Measurements from ENCODE around the gene OPRD1.
"Not testable (repeated sequence)": the region's sequence is repeated elsewhere in the genome, so short reads cannot be mapped to it uniquely, and the experiment has no call there.

OPRD1 gene

GRCh38 chr1:28801461-28801860 is 10.5 kb upstream of the OPRD1 start:
- no peak for DNase-seq (ENCODE audit: low read depth in 2 of 2)

GRCh38 chr1:28803051-28803450 is 8.9 kb upstream of the OPRD1 start:
- no peak for DNase-seq (ENCODE audit: low read depth in 2 of 2)

GRCh38 chr1:28803662-28804061 is 8.3 kb upstream of the OPRD1 start:
- DNase-seq (ENCODE audit: low read depth in 2 of 2): no peak

GRCh38 chr1:28804071-28804470 is 7.9 kb upstream of the OPRD1 start:
- no peak for DNase-seq (ENCODE audit: low read depth in 2 of 2)

- DNase-seq (ENCODE audit: low read depth in 2 of 2): no peak
Measured at GRCh38 chr1:28807046-28807445, 4.9 kb upstream of the OPRD1 start.

- no peak for DNase-seq (ENCODE audit: low read depth in 2 of 2)
Measured at GRCh38 chr1:28807986-28808385, 4.0 kb upstream of the OPRD1 start.

- DNase-seq (ENCODE audit: low read depth in 2 of 2): no peak
Measured at GRCh38 chr1:28811369-28811765, 603 bp upstream of the OPRD1 start.

- DNase-seq (ENCODE audit: low read depth in 2 of 2): no peak
Measured at GRCh38 chr1:28812669-28813468, 899 bp downstream of the OPRD1 start.

- DNase-seq (ENCODE audit: low read depth in 2 of 2): no peak
Measured at GRCh38 chr1:28813931-28814465, 2.0 kb downstream of the OPRD1 start.

GRCh38 chr1:28815533-28816185 is 3.7 kb downstream of the OPRD1 start:
- DNase-seq (ENCODE audit: low read depth in 2 of 2): no peak

GRCh38 chr1:28817133-28817532 is 5.2 kb downstream of the OPRD1 start:
- no peak for DNase-seq (ENCODE audit: low read depth in 2 of 2)

GRCh38 chr1:28819020-28819419 is 7.0 kb downstream of the OPRD1 start:
- DNase-seq (ENCODE audit: low read depth in 2 of 2): no peak

- no peak for DNase-seq (ENCODE audit: low read depth in 2 of 2)
Measured at GRCh38 chr1:28822799-28823198, 10.8 kb downstream of the OPRD1 start.

GRCh38 chr1:28824061-28824460 is 12.1 kb downstream of the OPRD1 start:
- not testable (repeated sequence) for DNase-seq (ENCODE audit: low read depth in 2 of 2)

- not testable (repeated sequence) for DNase-seq (ENCODE audit: low read depth in 2 of 2)
Measured at GRCh38 chr1:28828227-28828858, 16.4 kb downstream of the OPRD1 start.

GRCh38 chr1:28830814-28831213 is 18.8 kb downstream of the OPRD1 start:
- no peak for DNase-seq (ENCODE audit: low read depth in 2 of 2)

GRCh38 chr1:28832966-28833365 is 21.0 kb downstream of the OPRD1 start:
- no peak for DNase-seq (ENCODE audit: low read depth in 2 of 2)

- no peak for DNase-seq (ENCODE audit: low read depth in 2 of 2)
Measured at GRCh38 chr1:28833381-28833780, 21.4 kb downstream of the OPRD1 start.

GRCh38 chr1:28835237-28835650 is 23.3 kb downstream of the OPRD1 start:
- no peak for DNase-seq (ENCODE audit: low read depth in 2 of 2)

GRCh38 chr1:28836421-28836956 is 24.5 kb downstream of the OPRD1 start:
- no peak for DNase-seq (ENCODE audit: low read depth in 2 of 2)

GRCh38 chr1:28840928-28841544 is 29.1 kb downstream of the OPRD1 start:
- no peak for DNase-seq (ENCODE audit: low read depth in 2 of 2)

Data from stimulated activated CD8-positive, alpha-beta memory T cell treated with anti-CD3 and anti-CD28 coated beads, Interleukin-7, amount 100 ng/mL, for 4 hours (primary cell).